M059J (cell line): ENCODE measurements around the gene ABCC4. TPM values are rescaled to one million over a fixed set of nuclear protein-coding genes. Genes with fewer than 3 reads are reported as not detected.
A peak's percentile ranks its signal among the peaks of the same experiment; 100 is the strongest.
"Not testable (repeated sequence)": the region's sequence is repeated elsewhere in the genome, so short reads cannot be mapped to it uniquely, and the experiment has no call there.

Experiments used
- DNase-seq: peaks from one replicate; pipeline ENCODE4 v3.0.0-alpha.2; 2012; ENCODE audit warnings: low read depth
- total RNA-seq: library from RNA; depleted of rRNA; stranded (reverse); fragments of >200 nt; shearing (Covaris generic); gene quantifications from 2 replicates; pipeline ENCODE4 v1.2.3, GENCODE V29; 2014

The ABCC4 gene
- total RNA-seq, 1 experiment from 2014 or later, result 20.6 TPM

DNA sequence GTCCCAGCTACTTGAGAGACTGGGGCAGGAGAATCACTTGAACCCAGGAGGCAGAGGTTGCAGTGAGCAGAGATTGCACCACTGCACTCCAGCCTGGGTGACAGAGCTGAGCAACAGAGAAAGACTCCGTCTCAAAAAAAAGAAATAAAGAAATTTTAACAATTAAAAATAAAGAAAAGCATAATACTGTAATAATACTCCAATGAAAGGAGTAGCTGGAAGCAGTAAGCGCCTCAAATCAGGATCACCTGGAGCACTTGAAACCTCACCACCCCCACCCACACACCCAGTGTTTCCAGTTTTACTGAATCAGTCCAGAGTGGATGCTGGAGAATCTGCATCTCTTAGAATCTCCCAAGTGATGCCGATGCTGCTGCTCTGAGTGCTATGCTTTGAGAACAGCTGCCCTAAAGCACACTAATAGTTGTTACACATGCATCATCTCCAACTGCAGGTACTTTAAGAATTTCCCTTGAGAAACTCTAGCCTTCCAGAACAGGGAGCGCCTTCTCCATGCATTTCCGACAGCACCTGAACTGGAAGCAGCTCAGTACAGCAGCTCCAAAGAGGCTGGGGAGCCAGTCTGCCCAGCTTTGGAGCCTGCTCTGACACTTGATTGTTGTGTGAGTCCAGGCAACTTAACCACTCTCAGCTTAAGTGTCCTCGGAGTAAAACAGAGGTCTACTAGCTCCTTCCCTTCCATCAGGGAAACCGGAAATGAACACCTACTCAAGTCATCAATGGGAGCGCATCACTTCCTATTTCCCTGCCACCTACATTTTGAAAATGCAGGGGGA is 2.9 kb downstream of the ABCC4 start:
- DNase-seq, result no peak

DNA sequence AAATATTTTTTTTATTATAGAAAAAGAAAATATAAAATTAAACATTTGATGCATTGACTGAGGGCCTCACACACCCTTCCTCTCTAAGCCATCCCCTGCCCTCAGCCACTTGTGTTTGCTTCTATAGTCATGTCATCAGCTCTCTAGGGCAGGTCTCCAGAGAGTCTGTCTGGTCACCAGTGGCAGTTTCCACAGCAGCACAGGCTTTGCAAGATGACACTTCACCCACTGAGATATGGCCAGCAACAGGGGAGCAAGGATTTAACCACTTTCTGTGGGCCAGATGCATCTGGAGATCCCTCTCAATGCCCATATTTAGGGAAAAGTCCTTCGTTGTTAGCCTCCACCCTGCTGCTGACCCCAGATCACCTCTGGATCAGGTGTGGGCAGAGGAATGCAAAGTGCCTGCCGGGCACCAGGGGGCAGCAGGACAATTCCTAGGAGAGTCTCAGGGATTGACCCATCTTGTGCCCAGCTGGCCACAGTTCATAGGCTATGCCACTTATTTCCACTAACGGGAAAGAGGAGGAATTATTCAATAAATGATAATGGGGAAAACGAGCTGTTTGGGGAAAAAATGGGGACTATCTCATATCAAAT is 4.8 kb downstream of the ABCC4 start:
- no peak for DNase-seq

DNA sequence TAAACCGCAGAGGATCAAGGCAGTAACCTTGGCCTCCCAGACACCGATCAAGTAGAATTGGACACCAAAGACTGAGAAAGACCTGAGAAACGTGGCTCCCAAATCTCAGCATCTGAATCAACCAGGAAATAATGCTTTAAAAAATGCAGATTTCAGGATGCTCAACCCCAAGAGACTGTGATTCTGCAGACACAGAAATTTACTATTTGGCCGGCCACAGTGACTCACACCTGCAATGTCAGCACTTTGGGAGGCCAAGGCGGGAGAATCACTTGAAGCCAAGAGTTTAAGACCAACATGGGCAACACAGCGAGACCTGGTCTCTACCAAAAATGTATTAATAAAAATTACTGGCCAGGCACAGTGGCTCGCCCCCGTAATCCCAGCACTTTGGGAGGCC is 6.2 kb downstream of the ABCC4 start:
- DNase-seq, result peak; percentile 38

DNA sequence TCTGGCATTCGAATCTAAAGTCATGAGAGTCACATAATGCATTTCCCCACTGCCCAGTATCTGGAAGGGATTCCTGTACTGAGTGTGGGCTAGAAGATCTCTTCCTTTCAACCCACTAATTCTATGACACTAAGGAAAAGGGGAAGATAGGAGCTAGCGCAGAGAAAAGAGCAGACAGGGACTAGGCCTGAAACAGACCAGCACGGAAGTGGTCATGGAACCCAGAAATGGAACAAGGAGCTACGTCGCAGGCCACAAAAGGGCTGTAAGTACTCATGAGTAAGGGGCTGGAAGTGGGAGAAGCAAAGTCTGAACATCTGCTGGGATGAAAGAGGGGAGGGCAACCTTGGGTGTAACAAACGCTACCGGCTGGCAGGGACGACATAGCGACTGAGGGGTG is 8.6 kb downstream of the ABCC4 start:
- no peak for DNase-seq

DNA sequence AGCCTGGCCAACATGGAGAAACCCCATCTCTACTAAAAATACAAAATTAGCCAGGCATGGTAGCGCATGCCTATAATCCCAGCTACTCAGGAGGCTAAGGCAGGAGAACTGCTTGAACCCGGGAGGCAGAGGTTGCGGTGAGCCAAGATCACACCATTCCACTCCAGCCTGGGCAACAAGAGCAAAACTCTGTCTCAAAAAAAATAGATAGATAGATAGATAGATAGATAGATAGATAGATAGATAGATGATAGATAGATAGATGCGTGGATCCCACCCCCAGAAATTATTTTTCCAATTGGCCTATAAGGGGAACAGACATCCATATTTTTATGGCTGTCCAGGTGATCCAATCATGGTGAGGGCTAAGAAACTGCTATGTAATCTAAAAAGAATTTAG is 11.3 kb downstream of the ABCC4 start:
- not testable (repeated sequence) for DNase-seq

DNA sequence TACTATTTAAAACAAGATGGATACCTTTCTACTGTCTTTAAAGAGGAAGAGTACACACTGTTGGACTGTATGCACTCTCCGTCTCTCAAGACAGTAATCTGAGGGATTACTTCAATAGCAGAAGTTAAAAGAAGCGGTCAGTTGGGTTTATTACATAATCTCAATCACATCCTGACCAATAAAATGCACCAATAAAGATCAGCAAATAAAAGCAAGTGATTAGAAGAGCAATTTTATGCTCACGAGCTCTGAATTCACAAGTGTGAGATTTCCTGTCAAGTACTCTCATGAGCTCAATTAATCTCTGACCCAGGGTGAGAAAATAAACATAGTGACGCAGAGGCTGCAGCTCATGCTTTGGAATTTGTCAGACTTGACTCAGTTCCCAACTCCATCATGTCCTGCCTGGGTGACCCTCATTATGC is 12.2 kb downstream of the ABCC4 start:
- no peak for DNase-seq

DNA sequence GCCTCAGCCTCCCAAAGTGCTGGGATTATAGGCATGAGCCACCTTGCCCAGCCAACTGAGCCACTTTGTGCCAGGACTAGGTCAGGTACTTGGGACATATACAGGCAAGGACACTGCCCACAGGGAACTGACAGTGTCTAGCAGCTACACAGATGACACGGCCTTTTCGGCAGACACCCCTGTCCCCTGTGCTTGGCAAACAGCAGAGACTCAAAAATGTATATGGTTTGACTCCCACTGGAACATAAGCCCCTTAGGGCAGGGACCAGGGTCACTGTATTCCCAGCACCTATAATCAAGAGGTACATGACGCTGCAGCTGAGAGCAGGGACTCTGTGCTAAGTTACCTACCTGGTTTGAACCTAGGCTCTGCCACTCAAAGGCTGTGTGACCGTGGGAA is 16.8 kb downstream of the ABCC4 start:
- DNase-seq, result no peak

DNA sequence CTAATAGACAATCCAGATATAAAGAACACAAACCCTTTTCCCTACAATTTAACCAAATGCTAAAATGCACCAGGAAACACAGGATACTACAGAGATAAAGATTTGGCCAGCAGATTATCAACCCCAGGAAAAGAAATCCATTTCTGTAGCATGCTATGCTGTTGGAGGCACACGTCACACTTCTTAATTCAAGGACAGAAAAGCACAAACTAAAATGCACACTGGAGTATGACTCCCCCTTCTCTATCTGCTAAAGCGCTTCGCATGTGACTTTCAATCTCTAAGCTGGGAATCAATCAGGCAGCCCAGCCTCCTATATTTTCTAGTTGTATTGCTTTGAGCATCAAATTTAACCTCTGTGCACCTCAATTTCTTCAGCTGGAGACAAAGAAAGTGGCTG is 22.2 kb downstream of the ABCC4 start:
- DNase-seq, result no peak

DNA sequence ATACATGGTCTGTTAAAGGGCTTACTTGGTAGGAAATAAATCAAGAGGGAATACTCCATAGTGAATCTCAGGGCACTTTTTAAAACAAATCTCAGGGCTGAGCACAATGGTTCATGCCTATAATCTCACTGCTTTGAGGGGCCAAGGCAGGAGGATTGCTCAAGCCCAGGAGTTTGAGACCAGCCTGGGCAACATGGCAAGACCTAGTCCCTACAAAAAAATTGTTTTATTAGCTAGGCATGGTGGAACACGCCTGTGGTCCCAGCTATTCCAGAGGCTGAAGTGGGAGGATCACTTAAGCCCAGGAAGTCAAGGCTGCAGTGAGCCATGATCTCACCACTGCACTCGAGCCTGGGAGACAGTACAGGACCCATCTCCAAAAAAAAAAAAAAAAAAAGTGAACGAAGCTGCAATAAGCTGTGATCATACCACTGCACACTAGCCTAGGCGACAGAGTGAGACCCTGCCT is 25.2 kb downstream of the ABCC4 start:
- DNase-seq, result no peak

DNA sequence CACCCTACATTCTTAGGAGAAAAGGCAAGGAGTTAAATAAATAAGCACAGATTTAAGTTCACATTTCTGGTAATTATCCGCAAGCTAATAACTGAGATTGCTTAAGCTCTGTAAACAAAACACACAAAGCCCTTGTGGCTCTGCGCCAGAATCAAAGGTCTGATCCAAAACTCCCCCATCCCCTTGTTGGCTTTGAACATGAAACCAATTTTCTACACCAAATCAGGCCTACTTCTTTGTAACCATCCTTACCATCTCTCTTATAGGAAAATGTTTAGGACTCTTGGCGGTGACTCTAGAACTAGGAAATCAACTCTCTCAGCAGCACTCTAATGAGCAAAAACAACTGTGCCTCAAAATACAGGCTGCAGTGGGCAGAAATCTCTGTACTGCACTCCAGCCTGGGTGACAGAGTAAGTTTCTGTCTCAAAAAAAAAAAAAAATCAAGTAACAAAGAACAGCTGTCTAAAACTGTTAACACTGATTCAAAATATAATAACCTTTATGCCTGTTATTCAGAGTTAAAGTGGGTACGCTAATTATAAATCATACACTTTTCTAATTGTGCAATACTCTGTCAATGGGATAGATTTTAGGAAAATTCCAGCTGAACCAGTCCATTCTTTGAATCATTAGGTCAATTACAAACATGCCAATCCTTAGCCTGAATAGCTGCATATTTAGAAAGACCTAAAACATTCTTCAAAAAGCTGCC is 25.8 kb downstream of the ABCC4 start:
- DNase-seq, result peak; percentile 20

DNA sequence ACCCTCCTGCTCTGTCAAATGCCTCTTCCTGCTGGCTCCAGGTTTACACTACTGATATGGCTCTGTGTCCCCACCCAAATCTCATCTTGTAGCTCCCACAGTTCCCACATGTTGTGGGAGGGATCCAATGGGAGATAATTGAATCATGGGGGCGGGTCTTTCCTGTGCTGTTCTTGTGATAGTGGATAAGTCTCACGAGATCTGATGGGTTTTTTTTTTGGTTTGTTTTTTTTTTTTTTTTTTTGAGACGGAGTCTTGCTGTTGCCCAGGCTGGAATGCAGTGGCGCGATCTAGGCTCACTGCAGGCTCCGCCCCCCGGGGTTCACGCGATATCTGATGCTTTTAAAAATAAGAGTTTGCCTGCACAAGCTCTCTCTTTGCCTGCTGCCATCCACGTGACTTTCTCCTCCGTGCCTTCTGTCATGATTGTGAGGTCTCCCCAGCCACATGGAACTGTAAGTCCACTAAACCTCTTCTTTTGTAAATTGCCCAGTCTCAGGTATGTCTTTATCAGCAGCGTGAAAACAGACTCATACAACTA is 27.6 kb downstream of the ABCC4 start:
- DNase-seq, result not testable (repeated sequence)

DNA sequence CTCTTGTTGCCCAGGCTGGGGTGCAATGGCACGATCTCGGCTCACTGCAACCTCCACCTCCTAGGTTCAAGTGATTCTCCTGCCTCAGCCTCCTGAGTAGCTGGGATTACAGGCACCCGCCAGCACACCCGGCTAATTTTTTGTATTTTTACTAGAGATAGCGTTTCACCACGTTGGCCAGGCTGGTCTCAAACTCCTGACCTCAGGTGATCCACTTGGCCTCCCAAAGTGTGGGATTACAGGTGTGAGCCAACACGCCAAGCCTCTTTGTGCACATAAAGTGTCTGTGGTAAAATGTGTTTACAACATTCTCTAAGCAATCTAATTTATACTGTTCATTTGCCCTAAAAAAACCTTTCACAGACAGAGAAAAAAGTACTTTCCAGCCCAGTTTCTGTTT is 29.2 kb downstream of the ABCC4 start:
- not testable (repeated sequence) for DNase-seq

DNA sequence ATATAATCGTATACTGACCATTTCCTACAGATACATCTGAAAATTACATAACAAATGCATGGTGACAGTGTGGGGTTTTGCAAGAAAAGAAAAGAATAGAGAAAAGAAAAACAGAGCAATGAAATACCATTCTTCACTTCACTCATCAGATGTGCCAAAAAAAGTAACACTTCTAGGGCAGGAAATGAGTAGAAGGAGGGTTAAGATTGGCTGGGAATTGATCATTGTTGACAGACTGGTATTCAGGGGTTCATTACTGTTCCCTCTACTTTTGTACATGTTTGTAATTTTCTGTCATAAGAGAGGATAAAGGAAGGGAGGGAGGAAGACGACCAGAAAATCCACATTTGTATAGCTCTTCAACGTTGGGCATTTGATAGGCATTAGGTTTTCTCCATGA is 31.5 kb downstream of the ABCC4 start:
- no peak for DNase-seq

DNA sequence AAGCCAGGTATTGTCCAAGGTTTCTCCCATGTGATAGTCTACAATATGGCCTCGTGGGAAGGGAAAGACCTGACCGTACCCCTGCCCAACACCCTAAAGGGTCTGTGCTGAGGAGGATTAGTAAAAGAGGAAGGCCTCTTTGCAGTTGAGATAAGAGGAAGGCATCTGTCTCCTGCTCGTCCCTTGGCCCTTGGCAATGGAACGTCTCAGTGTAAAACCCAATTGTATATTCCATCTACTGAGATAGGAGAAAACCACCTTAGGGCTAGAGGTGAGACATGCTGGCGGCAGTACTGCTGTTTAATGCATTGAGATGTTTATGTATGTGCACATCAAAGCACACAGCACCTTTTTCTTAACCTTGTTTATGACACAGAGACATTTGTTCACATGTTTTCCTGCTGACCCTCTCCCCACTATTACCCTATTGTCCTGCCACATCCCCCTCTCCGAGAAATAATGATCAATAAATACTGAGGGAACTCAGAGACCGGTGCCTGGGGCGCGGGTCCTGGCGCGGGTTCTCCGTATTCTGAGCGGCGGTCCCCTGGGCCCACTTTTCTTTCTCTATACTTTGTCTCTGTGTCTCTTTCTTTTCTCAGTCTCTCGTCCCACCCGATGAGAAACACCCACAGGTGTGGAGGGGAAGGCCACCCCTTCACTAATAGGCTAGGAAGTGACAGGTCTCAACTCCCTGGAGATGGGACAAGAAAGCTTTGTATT is 32.7 kb downstream of the ABCC4 start:
- not testable (repeated sequence) for DNase-seq

DNA sequence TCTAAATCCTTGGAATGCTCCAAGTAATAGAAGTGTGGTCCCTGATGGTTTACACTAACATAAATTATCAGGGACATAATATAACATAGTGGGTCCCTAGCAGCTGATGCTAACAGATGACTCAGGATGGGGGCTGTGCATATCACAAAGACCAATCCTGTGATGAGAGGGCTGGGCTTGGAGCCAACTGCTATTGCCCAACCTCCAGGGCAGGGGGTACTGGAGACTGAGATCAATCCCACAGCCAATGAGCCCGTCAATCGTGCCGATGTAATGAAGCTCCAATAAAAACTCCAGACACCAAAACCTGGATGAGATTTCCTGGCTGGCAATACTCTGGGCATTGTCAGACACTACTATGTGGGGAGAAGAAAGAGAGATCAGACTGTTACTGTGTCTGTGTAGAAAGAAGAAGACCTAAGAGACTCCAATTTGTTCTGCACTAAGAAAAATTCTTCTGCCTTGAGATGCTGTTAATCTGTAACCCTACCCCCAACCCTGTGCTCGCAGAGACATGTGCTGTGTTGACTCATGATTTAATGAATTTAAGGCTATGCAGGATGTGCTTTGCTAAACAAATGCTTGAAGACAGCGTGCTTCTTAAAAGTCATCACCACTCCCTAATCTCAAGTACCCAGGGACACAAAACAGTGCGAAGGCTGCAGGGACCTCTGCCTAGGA is 33.4 kb downstream of the ABCC4 start:
- peak; percentile 83 for DNase-seq

DNA sequence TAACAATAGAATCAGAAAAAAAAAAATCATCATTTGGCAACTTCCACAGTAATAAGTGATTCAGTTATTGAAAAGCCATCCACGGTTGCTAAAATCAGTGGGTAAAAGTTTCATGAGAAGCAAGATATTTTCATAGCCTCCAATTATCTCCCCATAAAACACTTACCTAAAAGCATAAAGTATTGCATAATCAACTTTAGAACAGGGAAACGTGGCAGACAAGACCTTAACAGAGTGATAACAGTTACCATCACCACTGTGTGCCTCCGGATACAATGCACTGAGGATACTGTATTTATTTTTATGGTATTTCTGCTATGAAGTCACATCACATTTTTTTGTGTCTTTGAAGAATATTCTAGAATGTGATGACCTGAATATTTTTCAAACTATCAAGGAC is 37.0 kb downstream of the ABCC4 start:
- no peak for DNase-seq

DNA sequence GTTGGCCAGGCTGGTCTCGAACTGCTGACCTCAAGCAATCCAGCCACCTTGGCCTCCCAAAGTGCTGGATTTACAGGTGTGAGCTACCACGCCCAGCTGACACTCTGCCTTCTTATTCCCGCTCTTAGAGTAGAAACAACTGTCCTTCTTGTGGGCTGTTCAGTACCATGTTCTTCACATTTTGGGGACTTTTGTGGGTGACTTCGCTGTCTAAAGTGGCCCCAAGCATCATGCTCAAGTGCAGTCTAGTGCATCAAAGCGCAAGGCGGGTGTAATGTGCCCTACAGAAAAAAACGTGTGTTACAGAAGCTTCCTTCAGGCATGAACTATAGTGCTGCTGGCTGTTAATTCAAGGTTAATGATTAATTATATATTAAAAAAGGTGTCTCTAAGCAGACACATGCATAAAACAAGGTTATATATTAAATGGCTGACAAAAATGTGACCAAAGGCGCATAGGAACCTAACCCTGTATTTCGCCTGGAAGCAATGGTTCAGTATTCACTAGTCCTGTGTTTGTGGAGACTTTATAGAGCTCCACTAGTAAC is 38.3 kb downstream of the ABCC4 start:
- no peak for DNase-seq

DNA sequence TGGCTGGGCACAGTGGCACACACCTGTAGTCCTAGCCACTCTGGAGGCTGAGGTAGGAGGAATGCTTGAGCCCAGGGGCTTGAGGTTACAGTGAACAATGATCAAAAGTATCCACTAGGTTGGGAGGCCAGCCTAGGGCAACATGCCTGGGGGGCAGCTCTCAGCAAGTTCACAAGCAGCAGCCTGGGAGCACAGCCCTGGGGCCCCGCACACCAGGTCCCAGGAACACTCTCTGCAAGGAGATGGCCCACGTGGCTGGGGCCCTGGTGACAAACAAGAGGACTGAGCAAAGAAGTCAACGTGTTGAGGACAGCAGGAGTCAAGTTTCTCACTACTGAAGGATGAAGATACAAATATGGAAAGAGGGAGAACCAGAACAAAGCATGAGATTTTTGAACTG is 39.3 kb downstream of the ABCC4 start:
- no peak for DNase-seq

DNA sequence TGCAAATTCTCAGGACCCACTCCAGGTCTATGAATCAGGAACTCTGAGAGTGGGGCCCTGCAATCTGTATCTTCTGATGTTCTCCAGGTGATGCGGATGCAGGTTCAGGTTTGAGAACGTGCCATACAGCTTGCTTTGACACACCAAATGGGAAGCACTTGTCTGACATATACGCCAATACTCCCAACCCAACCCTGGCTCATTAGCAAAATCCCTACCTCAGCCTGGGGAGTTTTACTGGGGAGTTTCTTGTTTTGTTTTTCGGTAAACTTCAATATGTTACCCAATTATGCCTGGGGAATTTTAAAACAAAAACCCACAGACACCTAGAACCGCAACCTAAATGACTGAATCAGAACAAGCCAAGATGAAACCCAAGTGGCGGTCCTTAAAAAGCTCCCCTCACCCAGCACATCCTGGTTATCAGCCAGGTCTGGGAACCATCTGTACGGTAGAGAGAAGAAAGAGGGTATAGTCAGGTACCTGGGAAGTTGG is 41.2 kb downstream of the ABCC4 start:
- no peak for DNase-seq

DNA sequence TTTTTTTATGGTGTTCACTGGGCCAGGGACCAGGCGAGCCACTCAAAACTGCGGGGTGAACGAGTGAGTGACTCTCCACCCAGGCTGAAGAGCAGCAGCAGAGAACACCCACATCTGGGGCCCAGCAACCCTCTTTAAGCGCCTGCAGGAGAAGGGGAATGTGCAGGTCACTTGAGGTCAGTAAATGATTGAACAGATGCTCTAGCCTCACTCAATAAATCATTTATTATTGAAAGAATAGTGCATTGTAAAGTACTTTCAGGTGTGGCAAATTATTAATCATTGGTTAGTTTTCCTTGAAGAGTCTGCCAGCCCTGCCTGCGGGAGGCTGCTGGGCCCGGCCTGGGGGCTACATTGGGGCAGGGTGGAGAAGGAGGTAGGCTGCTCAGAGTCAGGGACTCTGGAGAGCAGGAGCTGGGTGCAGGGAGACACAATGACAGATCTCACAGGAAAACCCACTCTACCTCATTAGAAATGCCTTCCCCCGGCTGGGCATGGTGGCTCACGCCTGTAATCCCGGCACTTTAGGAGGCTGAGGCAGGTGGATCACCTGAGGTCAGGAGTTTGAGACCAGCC is 42.5 kb downstream of the ABCC4 start:
- DNase-seq, result no peak
